GM19455 (cell line): Measurements from ENCODE around the gene PLD5.
"Not testable (repeated sequence)": the region's sequence is repeated elsewhere in the genome, so short reads cannot be mapped to it uniquely, and the experiment has no call there.

ENCODE experiments used
- ATAC-seq: cut with Tn5 transposase; IDR thresholded peaks from one replicate; pipeline ENCODE4 v1.9.1; 2021; ENCODE audit not compliant: unreplicated experiment

Gene PLD5

GRCh38 chr1:242179767-242180166 is 344.7 kb downstream of the PLD5 start:
- peak; percentile 75 for ATAC-seq

GRCh38 chr1:242178924-242179708 is 345.4 kb downstream of the PLD5 start:
- no peak for ATAC-seq

- ATAC-seq, result no peak
Observed at GRCh38 chr1:242178436-242178835, 346.1 kb downstream of the PLD5 start.

GRCh38 chr1:242162140-242162539 is 362.4 kb downstream of the PLD5 start:
- ATAC-seq, result no peak

GRCh38 chr1:242147096-242147976 is 377.2 kb downstream of the PLD5 start:
- ATAC-seq, result no peak

GRCh38 chr1:242146652-242147051 is 377.8 kb downstream of the PLD5 start:
- ATAC-seq, result no peak

GRCh38 chr1:242140836-242141235 is 383.7 kb downstream of the PLD5 start:
- ATAC-seq, result no peak

GRCh38 chr1:242139986-242140385 is 384.5 kb downstream of the PLD5 start:
- ATAC-seq, result no peak

GRCh38 chr1:242139442-242139841 is 385.1 kb downstream of the PLD5 start:
- ATAC-seq, result no peak

GRCh38 chr1:242133796-242134195 is 390.7 kb downstream of the PLD5 start:
- no peak for ATAC-seq

GRCh38 chr1:242133351-242133750 is 391.1 kb downstream of the PLD5 start:
- no peak for ATAC-seq

GRCh38 chr1:242132121-242132817 is 392.2 kb downstream of the PLD5 start:
- no peak for ATAC-seq

GRCh38 chr1:242128951-242129502 is 395.5 kb downstream of the PLD5 start:
- ATAC-seq, result no peak

- no peak for ATAC-seq
Observed at GRCh38 chr1:242120432-242120831, 404.1 kb downstream of the PLD5 start.

GRCh38 chr1:242100921-242101320 is 423.6 kb downstream of the PLD5 start:
- ATAC-seq, result no peak

GRCh38 chr1:242097283-242097682 is 427.2 kb downstream of the PLD5 start:
- not testable (repeated sequence) for ATAC-seq

GRCh38 chr1:242093116-242093515 is 431.4 kb downstream of the PLD5 start:
- ATAC-seq, result no peak

- no peak for ATAC-seq
Observed at GRCh38 chr1:242089911-242090310, 434.6 kb downstream of the PLD5 start.

- ATAC-seq, result no peak
Observed at GRCh38 chr1:242088875-242089274, 435.6 kb downstream of the PLD5 start.

- no peak for ATAC-seq
Observed at GRCh38 chr1:242086706-242087105, 437.8 kb downstream of the PLD5 start.

GRCh38 chr1:242086093-242086492 is 438.4 kb downstream of the PLD5 start:
- no peak for ATAC-seq
